GM19324 (cell line): Measurements from ENCODE around the gene ZNF808.
"Not testable (repeated sequence)": the region's sequence is repeated elsewhere in the genome, so short reads cannot be mapped to it uniquely, and the experiment has no call there.

Experiments used
- ATAC-seq: cut with Tn5 transposase; IDR thresholded peaks from one replicate; pipeline ENCODE4 v1.9.1; 2021; ENCODE audit warnings: mild to moderate bottlenecking, moderate library complexity; ENCODE audit not compliant: unreplicated experiment, low FRiP score

The ZNF808 gene

GRCh38 chr19:52535385-52535770 lies 7.9 kb downstream of the ZNF808 start:
- not testable (repeated sequence) for ATAC-seq

- ATAC-seq, result peak; percentile 74
Observed at GRCh38 chr19:52535771-52536447, 8.4 kb downstream of the ZNF808 start.

DNA sequence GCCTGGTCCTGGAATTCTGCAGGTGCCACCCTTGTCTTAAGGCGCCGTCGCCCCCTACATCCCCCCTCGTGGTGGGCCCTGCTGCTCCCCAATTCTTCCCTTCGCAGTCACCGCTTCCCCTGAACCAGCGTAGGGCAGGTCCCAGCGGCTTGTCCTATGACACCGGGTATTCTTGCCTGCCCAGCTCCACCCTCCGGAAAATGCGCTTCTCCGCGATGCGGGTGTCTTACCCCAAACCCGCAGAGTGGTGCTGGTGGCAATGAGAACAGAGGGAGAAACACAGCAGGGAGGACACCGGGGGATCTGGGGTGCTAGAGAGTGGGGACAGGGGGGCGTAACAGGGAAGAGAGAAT lies 9.0 kb downstream of the ZNF808 start:
- ATAC-seq, result no peak

DNA sequence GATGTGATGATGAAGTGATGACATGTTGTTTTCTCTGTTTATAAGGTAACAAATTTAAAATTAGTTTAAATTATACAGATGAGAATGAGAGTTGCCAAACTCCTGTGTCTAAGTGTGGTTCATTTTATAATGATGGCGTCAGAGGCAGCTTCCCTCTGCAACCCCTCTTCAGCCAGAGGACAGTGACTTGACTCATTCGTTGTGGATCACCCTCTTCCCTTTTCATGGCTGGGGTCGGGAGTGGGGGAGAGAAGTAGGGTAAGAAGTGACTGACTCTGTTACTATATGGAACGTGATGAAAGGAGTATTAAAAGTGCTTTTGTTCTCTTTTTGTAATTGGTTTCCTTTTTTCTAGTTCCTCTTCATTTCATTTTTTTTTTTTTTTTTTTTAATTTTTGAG lies 11.3 kb downstream of the ZNF808 start:
- ATAC-seq, result not testable (repeated sequence)

GRCh38 chr19:52541176-52541575 lies 13.7 kb downstream of the ZNF808 start:
- ATAC-seq, result not testable (repeated sequence)

GRCh38 chr19:52541608-52542007 lies 14.1 kb downstream of the ZNF808 start:
- ATAC-seq, result no peak

DNA sequence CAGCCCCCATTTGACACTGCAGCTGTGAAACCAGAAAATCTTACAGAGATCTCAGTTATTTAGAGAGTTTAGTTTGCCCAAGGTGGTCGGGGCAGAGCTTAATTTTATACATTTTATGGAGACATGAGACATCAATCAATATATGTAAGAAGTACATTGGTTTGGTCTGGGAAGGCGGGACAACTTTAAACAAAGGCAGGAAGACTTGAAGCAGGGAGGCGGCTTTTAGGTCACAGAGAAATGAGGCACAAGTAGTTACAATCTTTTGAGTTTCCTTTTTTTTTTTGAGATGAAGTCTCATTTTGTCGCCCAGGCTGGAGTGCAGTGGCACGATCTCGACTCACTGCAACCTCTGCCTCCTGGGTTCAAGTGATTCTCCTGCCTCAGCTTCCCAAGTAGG lies 15.1 kb downstream of the ZNF808 start:
- not testable (repeated sequence) for ATAC-seq

GRCh38 chr19:52542984-52543664 lies 15.7 kb downstream of the ZNF808 start:
- ATAC-seq, result no peak

- ATAC-seq, result no peak
Observed at GRCh38 chr19:52554216-52554971, 26.9 kb downstream of the ZNF808 start.

GRCh38 chr19:52557231-52557995 lies 29.9 kb downstream of the ZNF808 start:
- no peak for ATAC-seq

DNA sequence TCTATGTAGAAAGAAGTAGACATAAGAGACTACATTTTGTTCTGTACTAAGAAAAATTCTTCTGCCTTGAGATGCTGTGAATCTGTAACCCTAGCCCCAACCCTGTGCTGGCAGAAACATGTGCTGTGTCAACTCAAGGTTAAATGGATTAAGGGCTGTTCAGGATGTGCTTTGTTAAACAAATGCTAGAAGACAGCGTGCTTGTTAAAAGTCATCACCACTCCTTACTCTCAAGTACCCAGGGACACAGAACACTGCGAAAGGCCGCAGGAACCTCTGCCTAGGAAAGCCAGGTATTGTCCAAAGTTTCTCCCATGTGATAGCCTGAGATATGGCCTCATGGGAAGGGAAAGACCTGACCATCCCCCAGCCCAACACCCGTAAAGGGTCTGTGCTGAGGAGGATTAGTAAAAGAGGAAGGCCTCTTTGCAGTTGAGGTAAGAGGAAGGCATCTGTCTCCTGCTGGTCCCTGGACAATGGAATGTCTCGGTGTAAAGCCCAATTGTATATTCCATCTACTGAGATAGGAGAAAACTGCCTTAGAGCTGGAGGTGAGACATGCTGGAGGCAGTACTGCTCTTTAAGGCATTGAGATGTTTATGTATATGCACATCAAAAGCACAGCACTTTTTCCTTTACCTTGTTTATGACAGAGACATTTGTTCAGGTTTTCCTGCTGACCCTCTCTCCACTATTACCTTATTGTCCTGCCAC lies 31.4 kb downstream of the ZNF808 start:
- ATAC-seq, result not testable (repeated sequence)

DNA sequence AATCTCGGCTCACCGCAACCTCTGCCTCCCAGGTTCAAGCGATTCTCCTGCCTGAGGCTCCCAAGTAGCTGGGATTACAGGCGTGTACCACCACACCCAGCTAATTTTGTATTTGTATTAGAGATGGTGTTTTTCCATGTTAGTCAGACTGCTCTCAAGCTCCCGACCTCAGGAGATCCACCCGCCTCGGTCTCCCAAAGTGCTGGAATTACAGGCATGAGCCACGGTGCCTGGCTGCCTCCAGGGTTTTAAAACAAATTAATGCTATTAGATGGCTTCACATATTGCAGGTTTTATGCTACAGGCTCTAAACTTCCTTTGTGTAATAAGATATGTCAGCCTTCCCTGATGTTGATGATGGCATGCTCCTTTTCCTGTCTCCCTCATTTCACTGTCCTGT lies 34.1 kb downstream of the ZNF808 start:
- not testable (repeated sequence) for ATAC-seq

DNA sequence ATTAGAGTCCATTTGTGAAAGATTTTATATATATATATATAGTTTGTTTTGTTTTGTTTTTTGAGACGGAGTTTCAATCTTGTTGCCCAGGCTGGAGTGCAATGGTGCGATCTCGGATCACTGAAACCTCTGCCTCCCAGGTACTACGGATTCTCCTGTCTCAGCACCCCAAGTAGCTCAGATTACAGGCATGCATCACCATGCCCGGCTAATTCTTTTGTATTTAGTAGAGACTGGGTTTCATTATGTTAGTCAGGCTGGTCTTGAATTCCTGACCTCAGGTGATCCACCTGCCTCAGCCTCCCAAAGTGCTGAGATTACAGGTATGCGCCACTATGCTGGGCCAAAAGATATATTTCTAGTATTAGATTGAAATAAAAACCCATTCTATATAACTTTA lies 38.7 kb downstream of the ZNF808 start:
- no peak for ATAC-seq

- no peak for ATAC-seq
Observed at GRCh38 chr19:52566588-52566987, 39.1 kb downstream of the ZNF808 start.

GRCh38 chr19:52567921-52568320 lies 40.5 kb downstream of the ZNF808 start:
- ATAC-seq, result no peak

GRCh38 chr19:52569638-52569999 lies 42.2 kb downstream of the ZNF808 start:
- ATAC-seq, result not testable (repeated sequence)

GRCh38 chr19:52570000-52570861 lies 42.8 kb downstream of the ZNF808 start, which contains the start of gene ZNF701:
TSS of gene ZNF701 (plus strand) at chr19:52570287. CDS start at chr19:52574148, 3,861 bp downstream.
- ATAC-seq, result peak; percentile 89

DNA sequence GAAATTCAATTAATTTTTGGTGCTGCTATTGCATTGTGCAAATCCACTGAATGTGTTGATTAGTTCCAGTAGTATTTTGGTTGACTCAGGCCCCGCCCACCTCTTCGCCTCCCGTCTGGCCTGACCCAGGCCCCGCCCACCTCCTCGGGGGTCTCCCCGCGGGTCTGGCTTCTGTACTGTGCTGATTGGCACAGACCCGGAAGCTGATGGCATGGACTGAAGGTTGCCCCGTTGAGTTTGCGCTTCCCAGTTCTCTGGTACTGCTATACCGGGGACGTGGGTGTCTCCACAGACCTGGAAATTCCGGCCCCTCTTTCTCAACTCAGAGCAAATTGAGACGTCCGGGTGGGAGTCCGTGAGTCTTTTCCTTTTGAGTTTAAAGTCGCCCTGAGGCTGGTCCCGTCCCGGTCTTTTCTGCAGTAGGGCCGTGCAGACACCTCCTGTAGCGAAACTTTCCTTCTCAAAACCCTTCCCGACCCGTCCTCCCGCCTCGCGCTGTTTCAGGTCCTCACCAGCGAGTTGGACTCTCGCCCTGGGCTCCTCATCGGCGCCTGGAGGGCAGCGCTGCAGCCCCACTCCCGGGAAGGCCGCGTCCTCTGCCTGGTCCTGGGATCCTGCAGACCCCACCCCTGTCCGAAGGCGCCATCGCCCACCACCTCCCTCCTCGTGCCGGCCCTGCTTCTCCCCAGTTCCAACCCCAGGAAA lies 57.4 kb downstream of the ZNF808 start:
- ATAC-seq, result no peak

GRCh38 chr19:52585604-52586003 lies 58.1 kb downstream of the ZNF808 start:
- ATAC-seq, result no peak
